OCI-LY7 (cell line): Measurements from ENCODE around the gene FBN1. TPM values are rescaled to one million over a fixed set of nuclear protein-coding genes. Genes with fewer than 3 reads are reported as not detected.

Source experiments
- BruUV-seq: library from RNA; stranded (reverse); fragments of 400-500 nt; replicated peaks from 2 replicates; lab custom pipeline; 2021; lab: Mats Ljungman, UMichigan
- CTCF ChIA-PET: fragments of 300-600 bp; sonication (Branson Sonifier 250); formaldehyde crosslinking; loops from one replicate; lab custom pipeline; 2022; ENCODE audit warnings: antibody characterized with exemption; ENCODE audit not compliant: unreplicated experiment; lab: Charles Lee
- POLR2A ChIA-PET: fragments of 300-600 bp; sonication (Branson Sonifier 250); formaldehyde crosslinking; loops from one replicate; lab custom pipeline; 2022; ENCODE audit warnings: antibody characterized with exemption; lab: Charles Lee
- DNase-seq: peaks from one replicate; pipeline ENCODE4 v3.0.0-alpha.2; 2015; ENCODE audit warnings: low spot score
- H2AFZ ChIP-seq: fragments of 200-600 bp; sonication (generic), shearing (Covaris generic); 2 replicates; pipeline ENCODE4 v1.6.1; 2014; ENCODE audit warnings: mild to moderate bottlenecking, antibody characterized with exemption, low read length, moderate library complexity
- H3K27ac ChIP-seq: fragments of 200-600 bp; sonication (generic); 2 replicates; pipeline ENCODE4 v1.5.1; 2014; ENCODE audit warnings: mixed run types, low read depth, mild to moderate bottlenecking, moderate library complexity, low read length, inconsistent platforms; ENCODE audit not compliant: poor library complexity, severe bottlenecking
- H3K36me3 ChIP-seq: fragments of 200-600 bp; sonication (generic); 2 replicates; pipeline ENCODE4 v1.6.1; 2014; ENCODE audit warnings: mild to moderate bottlenecking, antibody characterized with exemption, low read length, moderate library complexity, mixed read lengths; ENCODE audit not compliant: insufficient read depth
- H3K4me1 ChIP-seq: fragments of 200-600 bp; sonication (generic); 2 replicates; pipeline ENCODE4 v1.5.1; 2014; ENCODE audit warnings: mild to moderate bottlenecking, low read length; ENCODE audit not compliant: insufficient read depth, poor library complexity, severe bottlenecking
- H3K4me2 ChIP-seq: fragments of 200-600 bp; sonication (generic); 2 replicates; pipeline ENCODE4 v1.6.1; 2014; ENCODE audit warnings: mild to moderate bottlenecking, low read length
- H3K4me3 ChIP-seq: fragments of 200-600 bp; sonication (generic); 2 replicates; pipeline ENCODE4 v1.5.1; 2014; ENCODE audit warnings: mild to moderate bottlenecking, low read depth, low read length; ENCODE audit not compliant: poor library complexity, severe bottlenecking
- H3K79me2 ChIP-seq: fragments of 200-600 bp; sonication (generic); 2 replicates; pipeline ENCODE4 v1.6.1; 2016; ENCODE audit warnings: low read depth, mild to moderate bottlenecking, low read length, moderate library complexity, mixed read lengths; ENCODE audit not compliant: insufficient read depth
- H3K9me2 ChIP-seq: fragments of 200-600 bp; sonication (generic); 2 replicates; pipeline ENCODE4 v1.6.1; 2016; ENCODE audit warnings: mild to moderate bottlenecking, low read length, mixed read lengths; ENCODE audit not compliant: insufficient read depth
- H3K9me3 ChIP-seq: fragments of 200-600 bp; sonication (generic); 2 replicates; pipeline ENCODE4 v1.6.1; 2014; ENCODE audit warnings: mild to moderate bottlenecking, mixed run types, low read length, mixed read lengths
- H4K20me1 ChIP-seq: fragments of 200-600 bp; sonication (generic); 2 replicates; pipeline ENCODE4 v1.6.1; 2014; ENCODE audit warnings: mild to moderate bottlenecking, antibody characterized with exemption, low read length, moderate library complexity, mixed read lengths; ENCODE audit not compliant: insufficient read depth
- CTCF ChIP-seq: fragments of 200-600 bp; sonication (generic); conservative IDR thresholded peaks from 2 replicates; pipeline ENCODE4 v1.5.1; 2014; ENCODE audit warnings: mild to moderate bottlenecking, antibody characterized with exemption, low read length, moderate library complexity, mixed read lengths
- EZH2phosphoT487 ChIP-seq: fragments of 200-600 bp; sonication (generic); IDR thresholded peaks from 2 replicates; pipeline ENCODE4 v1.6.1; 2018; ENCODE audit warnings: low read depth, borderline replicate concordance, mild to moderate bottlenecking, mixed run types, antibody characterized with exemption, low read length, moderate library complexity, mixed read lengths
- intact Hi-C: fragments of 100-400 bp; cut with micrococcal nuclease; formaldehyde crosslinking; loops from one replicate; pipeline ENCODE4 v1.10.0; 2022; ENCODE audit not compliant: unreplicated experiment
- total RNA-seq, 2 experiments: library from RNA; depleted of rRNA in 1 of 2; stranded (reverse); fragments of >200 nt in 1 of 2; shearing (Covaris generic) in 1 of 2; gene quantifications; 2 replicates each; pipeline ENCODE4 v1.2.3, GENCODE V29; 2014 to 2022

FBN1 gene
- total RNA-seq, 2 experiments from 2014 or later = 0.68 to 1.0 TPM

- Histone ChIP-seq H3K27ac (no peak overlapping the region), H3K36me3 (no peaks in the 10 kb centered on the region), H3K4me1 (no peaks in the 10 kb centered on the region), H3K9me2 (no peaks in the 10 kb centered on the region), H3K9me3 (no peaks in the 10 kb centered on the region), H3K4me3 (no peak overlapping the region), H3K79me2 (no peaks in the 10 kb centered on the region), H2AFZ (no peak overlapping the region), H3K4me2 (no peak overlapping the region), H4K20me1 (no peaks in the 10 kb centered on the region)
- no peak for DNase-seq
- intact Hi-C loops = no loop called here
- no TSS peak for BruUV-seq
- CTCF ChIA-PET = no interaction called here
- no peak for TF ChIP-seq EZH2phosphoT487
- TF ChIP-seq CTCF = no peak
- POLR2A ChIA-PET = interaction anchor here (0.9 kb wide), 1 partner anchor 9 kb away, joined by 6 read pairs; no protein-coding TSS in a partner anchor
These were observed 176.2 kb downstream of the FBN1 start for GRCh38 chr15:48469271-48469670.

GRCh38 chr15:48467801-48468200, 177.7 kb downstream of the FBN1 start:
- no peak for DNase-seq
- no peaks in the 10 kb centered on the region for H3K9me2 ChIP-seq
- TF ChIP-seq CTCF = no peak
- no peak for TF ChIP-seq EZH2phosphoT487
- H3K79me2 ChIP-seq = no peaks in the 10 kb centered on the region
- H3K4me1 ChIP-seq = no peaks in the 10 kb centered on the region
- H3K9me3 ChIP-seq = no peaks in the 10 kb centered on the region
- no peak overlapping the region for H3K27ac ChIP-seq
- no peak overlapping the region for H3K4me3 ChIP-seq
- H4K20me1 ChIP-seq = no peaks in the 10 kb centered on the region
- H3K4me2 ChIP-seq = no peak overlapping the region
- H2AFZ ChIP-seq = no peak overlapping the region
- CTCF ChIA-PET = no interaction called here
- POLR2A ChIA-PET = no interaction called here
- no TSS peak for BruUV-seq
- intact Hi-C loops = no loop called here
- no peaks in the 10 kb centered on the region for H3K36me3 ChIP-seq

- intact Hi-C loops = no loop called here
- Histone ChIP-seq H3K4me2 (no peak overlapping the region), H3K36me3 (no peaks in the 10 kb centered on the region), H4K20me1 (no peaks in the 10 kb centered on the region), H3K9me3 (no peaks in the 10 kb centered on the region), H3K4me1 (no peaks in the 10 kb centered on the region), H3K79me2 (no peaks in the 10 kb centered on the region), H3K9me2 (no peaks in the 10 kb centered on the region), H2AFZ (no peak overlapping the region), H3K4me3 (no peak overlapping the region), H3K27ac (no peak overlapping the region)
- BruUV-seq = no TSS peak
- CTCF ChIA-PET = no interaction called here
- DNase-seq = no peak
- no peak for TF ChIP-seq EZH2phosphoT487
- POLR2A ChIA-PET = no interaction called here
These were observed 178.7 kb downstream of the FBN1 start for GRCh38 chr15:48466820-48467219.
